Measurements from ENCODE around the gene KCNQ1OT1. TPM values are rescaled to one million over a fixed set of nuclear protein-coding genes. Genes with fewer than 3 reads are reported as not detected.

Gene KCNQ1OT1
- total and polyA plus RNA-seq, 7 donors: 0.01 to 0.56 (median 0.30) TPM

DNA sequence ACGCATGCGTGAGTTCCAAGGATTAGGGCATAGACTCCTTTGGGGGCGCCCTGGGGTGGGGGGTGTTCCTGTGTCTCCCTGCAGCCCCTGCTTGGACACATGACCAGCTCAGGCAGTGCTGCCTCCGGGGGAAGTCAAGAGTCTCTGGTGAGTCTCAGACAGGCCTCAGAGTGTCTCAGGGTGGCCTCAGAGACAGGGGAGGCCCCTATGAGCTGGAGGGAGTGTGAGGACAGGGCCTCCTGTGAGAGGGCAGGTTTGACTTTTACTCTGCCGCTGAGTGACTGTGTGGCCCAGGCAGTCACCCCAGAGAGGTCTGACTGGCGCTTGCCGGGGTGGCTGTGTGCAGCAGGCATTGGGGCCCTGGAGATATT lies 41.2 kb upstream of the KCNQ1OT1 start:
- WGBS, 3 donors: 89 to 96% (median 91%) methylated on average over 7 of the region's 7 CpGs
- Histone ChIP-seq H3K27me3 (ENCODE audit: insufficient read depth in 3 of 3, low read length in 2 of 3) (no peaks in the 10 kb centered on the region), H3K4me3 (no peak overlapping the region), H3K9me3 (no peaks in the 10 kb centered on the region), H3K36me3 (ENCODE audit: insufficient read depth in 1 of 2, low read depth in 1 of 2) (no peaks in the 10 kb centered on the region), H3K4me1 (no peaks in the 10 kb centered on the region), H3K27ac (no peak overlapping the region)
- no peak for ATAC-seq
- TF ChIP-seq, protein P1, sequence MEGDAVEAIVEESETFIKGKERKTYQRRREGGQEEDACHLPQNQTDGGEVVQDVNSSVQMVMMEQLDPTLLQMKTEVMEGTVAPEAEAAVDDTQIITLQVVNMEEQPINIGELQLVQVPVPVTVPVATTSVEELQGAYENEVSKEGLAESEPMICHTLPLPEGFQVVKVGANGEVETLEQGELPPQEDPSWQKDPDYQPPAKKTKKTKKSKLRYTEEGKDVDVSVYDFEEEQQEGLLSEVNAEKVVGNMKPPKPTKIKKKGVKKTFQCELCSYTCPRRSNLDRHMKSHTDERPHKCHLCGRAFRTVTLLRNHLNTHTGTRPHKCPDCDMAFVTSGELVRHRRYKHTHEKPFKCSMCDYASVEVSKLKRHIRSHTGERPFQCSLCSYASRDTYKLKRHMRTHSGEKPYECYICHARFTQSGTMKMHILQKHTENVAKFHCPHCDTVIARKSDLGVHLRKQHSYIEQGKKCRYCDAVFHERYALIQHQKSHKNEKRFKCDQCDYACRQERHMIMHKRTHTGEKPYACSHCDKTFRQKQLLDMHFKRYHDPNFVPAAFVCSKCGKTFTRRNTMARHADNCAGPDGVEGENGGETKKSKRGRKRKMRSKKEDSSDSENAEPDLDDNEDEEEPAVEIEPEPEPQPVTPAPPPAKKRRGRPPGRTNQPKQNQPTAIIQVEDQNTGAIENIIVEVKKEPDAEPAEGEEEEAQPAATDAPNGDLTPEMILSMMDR (IDR thresholded peaks at IDR 0.05): no peak
- peak in 1 of 2 donors; percentile 13 for DNase-seq
- intact Hi-C loops (cut with DNase I): no loop called here

DNA sequence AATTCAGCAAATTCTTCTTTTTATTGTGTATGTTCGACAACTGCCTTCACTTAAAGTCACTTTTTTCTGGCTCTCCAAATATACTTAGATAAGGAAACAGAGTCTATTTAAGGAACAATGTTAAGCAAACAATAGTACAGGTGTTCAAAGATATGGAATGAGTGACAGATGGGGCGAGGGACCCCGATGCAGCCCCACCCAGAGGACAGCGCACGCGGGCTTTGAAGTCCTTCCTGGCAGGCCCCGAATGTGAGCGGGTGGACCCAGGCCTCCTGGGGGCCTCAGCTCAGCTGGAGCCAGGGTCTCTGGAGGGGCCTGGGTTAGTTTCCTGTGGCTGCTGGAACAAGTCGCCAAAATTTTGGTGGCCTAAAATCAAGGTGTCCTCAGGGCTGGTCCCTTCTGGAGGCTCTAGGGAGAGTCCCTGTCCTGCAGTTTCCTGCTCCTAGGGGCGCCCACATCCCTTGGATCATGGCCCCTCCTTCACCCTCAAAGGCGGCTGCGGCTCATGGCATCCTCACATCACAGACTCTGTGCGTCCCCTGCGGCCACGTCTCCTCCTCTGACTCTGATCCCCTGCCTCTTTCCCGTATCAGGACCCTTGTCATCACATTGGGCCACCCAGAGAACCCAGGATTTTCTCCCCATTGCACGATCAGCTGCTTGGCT lies 40.6 kb upstream of the KCNQ1OT1 start:
- H3K4me1 ChIP-seq: no peaks in the 10 kb centered on the region
- no peaks in the 10 kb centered on the region for H3K36me3 ChIP-seq (ENCODE audit: insufficient read depth in 1 of 2, low read depth in 1 of 2)
- DNase-seq: peak; percentile 4 to 15
- intact Hi-C loops (cut with DNase I): no loop called here
- TF ChIP-seq, protein P1 (IDR thresholded peaks at IDR 0.05): no peak
- H3K4me3 ChIP-seq: no peak overlapping the region
- H3K9me3 ChIP-seq: no peaks in the 10 kb centered on the region
- 92 to 95% (median 94%) methylated on average over 17 of the region's 17 CpGs for WGBS, 3 donors
- no peak for ATAC-seq
- no peak overlapping the region for H3K27ac ChIP-seq
- H3K27me3 ChIP-seq (ENCODE audit: insufficient read depth in 3 of 3, low read length in 2 of 3): no peaks in the 10 kb centered on the region

DNA sequence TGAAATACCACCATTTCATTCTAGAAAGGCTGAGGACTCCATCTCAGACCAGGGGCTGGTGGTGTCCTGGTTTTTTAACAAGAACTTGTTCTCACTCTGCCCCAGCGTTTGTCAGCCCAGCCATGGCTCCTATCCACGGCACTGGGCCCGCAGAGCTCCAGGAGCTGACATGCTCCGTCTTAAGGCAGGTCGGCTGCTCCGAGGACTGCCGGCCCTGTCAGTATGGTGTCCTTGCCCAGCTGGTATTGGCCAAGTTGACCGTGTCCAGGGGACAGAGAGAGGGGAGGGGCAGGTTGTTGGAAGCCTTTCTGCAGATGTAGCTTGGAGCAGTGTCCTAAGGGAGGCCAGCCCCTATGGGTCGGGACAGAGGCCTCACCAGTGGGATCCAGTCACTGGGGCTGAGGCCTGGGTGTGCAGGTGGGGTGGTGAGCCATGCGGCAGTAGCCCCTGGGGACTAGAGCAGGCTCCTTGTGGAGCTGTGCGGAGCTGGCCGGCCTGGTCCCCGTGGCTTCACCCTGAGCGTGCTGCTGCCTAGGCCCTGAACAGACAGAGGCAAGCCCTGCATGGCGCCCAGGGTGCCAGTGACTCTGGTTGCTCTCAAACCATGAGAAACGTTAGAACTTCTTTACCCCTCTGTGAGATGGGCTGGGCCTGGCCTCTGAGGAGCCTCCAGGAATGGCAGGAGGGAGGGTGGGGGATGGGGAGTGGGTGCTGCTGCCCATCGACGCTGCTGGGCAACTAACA lies 39.9 kb upstream of the KCNQ1OT1 start:
- Histone ChIP-seq H3K4me3 (no peak overlapping the region), H3K27me3 (ENCODE audit: insufficient read depth in 3 of 3, low read length in 2 of 3) (no peaks in the 10 kb centered on the region), H3K36me3 (ENCODE audit: insufficient read depth in 1 of 2, low read depth in 1 of 2) (no peaks in the 10 kb centered on the region), H3K9me3 (no peaks in the 10 kb centered on the region), H3K27ac (no peak overlapping the region), H3K4me1 (no peaks in the 10 kb centered on the region)
- 80 to 90% (median 82%) methylated on average over 18 of the region's 18 CpGs for WGBS, 3 donors
- TF ChIP-seq, protein P1 (IDR thresholded peaks at IDR 0.05): no peak
- DNase-seq (peak; percentile 9 to 41), ATAC-seq (no peak)
- intact Hi-C loops (cut with DNase I): no loop called here

DNA sequence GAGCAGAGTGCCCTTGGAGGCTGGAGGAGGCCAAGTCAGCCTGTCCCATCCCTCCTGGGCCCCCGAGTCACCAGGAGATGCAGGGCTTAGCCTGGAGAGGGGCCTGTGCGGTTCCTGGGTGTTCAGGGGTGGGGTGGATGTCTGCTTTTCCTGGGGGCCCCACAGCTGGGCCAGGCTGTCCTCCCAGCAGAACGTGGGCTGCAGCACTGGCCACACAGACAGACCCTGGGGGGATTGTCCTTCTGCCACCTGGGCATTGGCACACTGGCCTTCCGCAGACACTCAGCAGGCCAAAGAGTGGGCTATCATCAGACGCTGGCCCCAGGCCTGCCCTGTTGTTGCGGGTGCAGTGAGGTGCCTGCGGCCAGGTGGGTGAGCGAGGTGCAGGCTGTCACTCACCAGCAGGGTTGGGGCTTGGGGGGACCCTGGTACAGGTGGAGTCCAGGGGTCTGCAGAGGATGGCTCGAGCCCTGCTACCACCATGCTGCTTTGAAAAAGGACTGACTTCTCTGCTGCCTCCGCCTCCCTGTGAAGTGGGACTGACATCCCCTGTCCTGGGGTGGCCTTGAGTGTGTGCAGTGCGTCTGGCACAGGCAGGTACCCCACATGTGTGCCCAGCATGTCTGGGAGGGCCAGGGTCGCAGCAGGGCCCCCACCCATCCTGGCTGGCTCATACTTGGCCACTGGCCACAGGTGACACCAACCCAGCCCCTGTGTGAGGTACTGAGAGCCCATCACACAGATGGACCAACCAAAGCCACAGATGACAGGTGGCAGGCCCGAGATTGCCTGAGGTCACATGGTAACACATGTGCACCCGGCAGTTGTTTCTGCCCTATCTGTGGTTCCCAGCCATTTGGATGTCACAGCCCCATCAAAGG lies 39.0 kb upstream of the KCNQ1OT1 start:
- Histone ChIP-seq H3K4me1 (no peaks in the 10 kb centered on the region), H3K9me3 (no peaks in the 10 kb centered on the region), H3K36me3 (ENCODE audit: insufficient read depth in 1 of 2, low read depth in 1 of 2) (no peaks in the 10 kb centered on the region), H3K4me3 (no peak overlapping the region), H3K27me3 (ENCODE audit: insufficient read depth in 3 of 3, low read length in 2 of 3) (no peaks in the 10 kb centered on the region), H3K27ac (no peak overlapping the region)
- TF ChIP-seq, protein P1 (IDR thresholded peaks at IDR 0.05): no peak
- peak in 1 of 2 donors; percentile 40 for DNase-seq
- intact Hi-C loops (cut with DNase I): no loop called here
- 89 to 94% (median 92%) methylated on average over 14 of the region's 14 CpGs for WGBS, 3 donors
- no peak for ATAC-seq

All from psoas muscle (tissue), 8 donors.